Esophagus mucosa (tissue), 1 donor: ENCODE data around the gene WDR64. TPM values are rescaled to one million over a fixed set of nuclear protein-coding genes. Genes with fewer than 3 reads are reported as not detected.

ENCODE experiments used
- ATAC-seq: fragments of 200-7000 bp; cut with Tn5 transposase; one replicate; pipeline ENCODE4 v1.9.1; 2020
- total RNA-seq: library from RNA; stranded (reverse); gene quantifications from one replicate; pipeline ENCODE4 v1.2.4, GENCODE V29; 2023
- donor health status: DM: yes; HTN: yes; CAD: no.

Gene WDR64
- total RNA-seq, 1 donor from 2014 or later, result not detected

DNA sequence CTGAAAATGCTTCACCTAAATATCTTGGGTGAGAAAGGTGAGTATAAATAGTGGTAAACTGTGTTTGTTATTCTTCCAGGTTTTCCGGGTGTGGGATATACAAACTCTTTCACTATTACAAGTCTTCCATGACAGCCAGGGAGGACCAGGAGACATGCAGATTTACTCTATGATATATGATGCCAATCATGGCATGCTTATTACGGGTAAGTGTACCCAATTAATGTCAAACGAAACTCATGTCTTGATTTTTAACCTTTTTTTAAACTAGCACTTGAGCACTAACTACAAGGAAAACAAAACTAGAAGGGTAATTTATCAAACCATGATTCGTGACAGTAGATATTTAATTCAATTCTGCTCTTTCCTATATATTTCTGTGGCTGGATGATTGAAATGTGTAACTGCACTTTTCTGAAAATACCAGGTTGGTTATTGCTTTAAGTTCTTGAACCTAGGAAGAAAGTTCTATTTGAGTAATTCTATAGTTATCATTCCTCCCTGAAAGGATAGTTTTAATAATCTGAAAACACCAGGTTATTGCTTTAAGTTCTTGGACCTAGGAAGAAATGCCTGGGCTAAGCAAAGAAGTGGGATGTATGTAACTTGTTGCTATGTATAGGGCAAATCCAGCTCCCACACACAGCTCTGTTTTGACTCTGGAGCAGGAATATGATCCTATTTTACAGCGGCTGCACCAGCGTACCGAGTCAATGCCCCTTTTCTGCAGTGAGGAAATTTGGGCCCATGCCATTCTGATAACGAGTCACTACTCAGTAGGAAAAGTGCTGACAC lies 86.4 kb downstream of the WDR64 start:
- no peak for ATAC-seq

DNA sequence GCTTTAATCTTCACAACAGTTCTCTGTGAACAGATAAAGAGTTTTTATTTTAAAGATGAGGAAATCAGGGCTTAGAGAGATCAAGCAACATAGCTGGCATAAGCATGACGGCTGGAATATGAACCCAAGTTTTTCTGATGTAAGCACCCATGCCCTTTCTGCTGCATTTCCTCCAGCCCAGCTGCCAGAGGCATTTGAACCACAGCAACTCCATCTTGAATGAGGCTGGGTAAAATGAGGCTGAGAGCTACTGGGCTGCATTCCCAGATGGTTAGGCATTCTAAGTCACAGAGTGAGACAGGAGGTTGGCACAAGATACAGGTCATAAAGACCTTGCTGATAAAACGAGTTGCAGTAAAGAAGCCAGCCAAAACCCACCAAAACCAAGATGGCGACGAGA lies 90.0 kb downstream of the WDR64 start:
- no peak for ATAC-seq

DNA sequence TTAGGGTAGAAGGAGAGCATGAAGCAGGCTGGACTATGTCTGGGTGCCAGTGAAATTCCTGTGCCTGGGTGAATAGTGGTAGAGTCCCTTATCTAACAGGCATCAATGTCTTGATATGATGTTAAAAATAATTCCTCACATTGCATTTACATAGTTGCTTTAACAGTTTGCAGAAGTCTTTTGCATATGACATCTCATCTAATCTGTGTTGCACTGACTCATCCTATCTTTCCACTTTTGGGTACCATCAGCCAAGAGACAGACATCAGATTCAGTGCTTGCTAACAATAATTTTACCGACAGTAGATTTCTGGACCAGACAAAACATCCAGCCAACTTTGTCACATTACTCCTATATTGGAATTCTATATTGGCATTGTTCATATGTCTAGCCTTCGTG lies 92.5 kb downstream of the WDR64 start:
- ATAC-seq, result no peak

DNA sequence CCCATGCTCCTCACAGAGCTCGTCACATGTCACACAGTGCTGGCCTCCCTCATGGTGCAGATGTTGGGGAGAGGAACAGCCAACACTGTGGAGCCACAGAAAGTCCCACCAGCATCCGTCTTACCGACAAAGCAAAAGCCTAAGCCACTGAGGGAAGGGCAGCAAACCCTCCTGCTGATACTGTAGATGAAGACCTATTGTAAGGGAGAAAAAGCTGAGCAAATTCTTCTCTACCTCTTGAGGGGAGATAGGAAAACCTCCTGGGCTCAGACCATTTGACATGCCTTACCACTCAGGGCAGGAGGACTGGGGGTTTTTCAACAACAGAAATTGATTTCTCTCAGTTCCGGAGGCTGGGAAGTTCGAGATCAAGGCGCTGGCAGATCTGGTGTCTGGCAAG lies 95.9 kb downstream of the WDR64 start:
- ATAC-seq, result no peak

DNA sequence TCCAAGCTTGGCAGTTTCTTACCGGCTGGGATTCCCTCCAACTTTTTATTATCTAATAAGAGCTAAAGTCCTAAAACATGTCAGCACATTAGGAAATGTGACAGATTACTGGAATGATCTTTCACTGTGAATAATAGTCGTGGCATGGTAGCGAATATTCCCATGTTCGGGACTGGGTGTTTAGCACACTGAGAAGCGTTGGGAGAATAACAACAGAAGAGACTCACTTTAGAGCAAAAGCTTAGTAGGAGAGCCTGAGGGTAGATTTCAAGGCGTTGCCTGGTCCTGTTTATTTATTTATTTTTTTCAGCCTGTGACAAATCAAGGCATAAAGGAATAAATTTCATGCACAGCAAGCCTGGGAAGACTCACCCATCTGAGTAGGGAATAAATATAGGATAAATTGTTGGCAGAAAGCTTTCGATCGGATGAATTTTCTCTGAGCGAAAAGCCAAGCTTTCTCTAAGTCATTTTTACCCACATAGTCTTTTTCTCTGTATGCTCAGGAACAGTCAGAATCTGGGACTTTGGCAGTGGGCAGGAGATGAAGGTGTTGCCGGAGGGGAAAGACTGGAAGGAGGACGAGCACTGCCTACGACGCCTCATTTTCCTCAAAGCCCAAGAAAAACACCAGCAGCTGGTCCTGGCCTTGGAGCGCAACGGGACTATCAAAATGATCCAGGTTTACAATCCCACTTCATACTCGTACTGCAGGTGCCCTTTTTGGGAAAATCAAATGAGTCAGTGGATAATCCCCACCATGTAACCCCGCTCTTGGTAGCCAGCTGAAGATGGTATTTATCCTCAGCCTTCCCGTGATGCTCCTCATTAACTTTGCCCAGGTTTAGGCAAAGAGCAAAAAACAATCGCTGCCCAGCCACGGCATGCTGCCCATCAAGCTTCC lies 97.2 kb downstream of the WDR64 start:
- ATAC-seq, result peak; percentile 35

DNA sequence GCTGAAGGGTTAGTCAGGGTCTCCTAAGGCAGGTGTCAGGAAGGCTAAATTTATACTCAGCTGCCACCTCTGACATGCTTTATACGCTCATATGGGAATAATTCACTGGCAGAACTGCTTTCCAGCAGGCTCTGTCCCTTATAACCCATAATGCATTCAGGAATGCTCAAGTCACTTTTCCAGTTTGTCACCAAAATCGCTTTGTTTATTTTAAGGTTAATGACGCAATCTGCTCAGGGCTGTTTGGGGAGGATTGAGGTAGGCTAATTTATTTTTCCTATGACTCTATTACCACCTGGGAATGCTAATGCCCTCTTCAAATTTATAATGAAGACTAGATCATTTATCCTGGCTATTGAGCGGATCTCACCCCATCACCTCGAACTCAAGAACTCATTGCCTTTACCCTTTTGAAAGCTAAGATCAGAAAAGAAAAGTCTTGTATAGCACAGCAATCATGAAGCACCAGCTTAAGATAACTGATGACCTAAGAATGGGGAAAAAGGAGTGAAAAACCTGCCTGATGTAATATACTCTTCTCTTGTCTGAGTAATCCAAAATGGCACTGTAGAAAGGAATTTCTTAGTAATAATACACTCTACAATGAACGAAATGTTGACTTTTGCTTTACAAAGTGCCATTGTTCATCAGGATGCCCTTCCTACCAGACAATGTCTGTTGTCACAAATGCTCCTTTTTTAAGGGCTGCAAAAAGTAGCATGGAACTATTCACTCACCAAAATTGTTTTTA lies 98.0 kb downstream of the WDR64 start:
- ATAC-seq, result no peak

DNA sequence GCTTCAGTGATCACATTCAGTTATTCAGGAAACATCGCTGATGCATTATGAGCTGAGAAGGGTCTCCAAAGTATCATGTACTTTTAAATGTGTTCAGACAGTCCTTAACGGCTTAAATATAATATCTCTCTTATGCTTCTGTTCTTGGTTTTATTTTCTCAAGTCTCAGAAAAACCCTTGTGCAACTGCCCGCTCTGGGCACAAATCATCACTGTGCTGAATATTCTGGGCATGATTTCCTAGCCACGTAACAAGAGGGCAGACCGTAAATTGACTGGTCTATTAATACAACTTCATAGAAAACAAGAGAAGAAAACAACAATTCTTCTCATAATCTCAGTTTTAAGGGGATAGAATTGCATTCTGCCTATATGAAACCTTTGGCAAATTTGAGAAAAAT lies 99.4 kb downstream of the WDR64 start:
- no peak for ATAC-seq

DNA sequence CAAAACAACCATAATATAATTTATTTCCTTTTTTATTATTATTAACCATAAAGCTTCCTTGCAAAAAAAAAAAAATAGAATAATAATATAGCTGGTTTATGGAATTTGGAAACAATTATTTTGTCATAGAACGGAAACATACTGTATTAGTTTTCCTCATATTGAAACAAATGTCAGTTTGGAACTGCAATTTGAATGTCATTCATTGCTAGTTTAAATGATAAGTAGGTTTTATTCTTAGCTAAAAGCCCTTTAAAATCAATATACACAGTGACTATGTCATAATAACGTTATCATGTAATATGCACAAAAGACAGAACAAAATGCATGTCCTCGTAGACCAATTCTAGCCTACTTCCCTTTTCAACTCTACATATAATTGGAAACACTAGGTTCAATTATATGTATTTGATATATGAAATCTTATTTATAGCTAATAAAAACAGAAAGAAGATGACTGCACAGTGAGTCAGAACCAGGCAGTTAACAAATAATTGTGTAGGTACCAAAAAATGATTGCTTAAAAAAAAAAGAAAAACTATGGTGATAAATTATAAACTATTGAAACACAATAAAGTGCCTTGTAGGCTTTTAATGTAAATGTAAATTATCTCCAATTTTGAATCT lies 110.7 kb downstream of the WDR64 start:
- no peak for ATAC-seq

DNA sequence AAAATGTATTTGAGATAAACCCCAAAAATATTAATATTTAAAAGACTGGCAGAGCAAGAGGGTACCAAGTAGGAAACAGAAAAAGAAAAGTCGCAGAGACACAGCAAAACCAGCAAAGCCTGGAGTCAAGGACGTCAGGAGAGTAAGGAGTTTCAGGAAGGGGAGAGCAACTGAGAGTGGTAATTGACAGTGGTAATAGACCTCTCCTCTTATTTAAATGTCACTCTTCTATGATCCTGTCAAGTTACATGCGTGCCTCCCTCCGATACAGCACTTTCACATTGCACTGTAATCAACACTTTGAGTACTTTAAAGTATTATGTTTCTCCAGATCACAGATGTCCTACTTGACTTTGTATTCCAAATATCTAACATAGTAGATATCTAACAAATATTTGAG lies 113.3 kb downstream of the WDR64 start:
- no peak for ATAC-seq

DNA sequence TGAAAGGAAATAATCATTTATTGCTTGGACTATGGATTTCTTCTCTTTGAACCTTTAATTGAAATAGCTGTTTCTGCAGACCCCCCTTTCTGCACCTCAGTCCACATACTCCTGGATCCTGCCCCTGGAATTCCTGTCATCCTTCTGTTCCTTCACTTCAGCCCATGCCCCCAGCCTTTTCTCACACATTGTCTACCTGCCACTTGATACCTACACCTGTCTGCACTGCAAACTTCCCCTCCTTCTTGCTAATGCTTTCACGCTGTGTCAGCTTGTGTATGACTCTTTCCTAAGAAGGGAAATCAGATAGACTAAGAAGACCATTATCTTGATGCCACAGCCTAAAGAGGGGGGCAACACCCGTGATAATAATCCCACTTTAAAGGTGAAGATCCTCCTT lies 115.7 kb downstream of the WDR64 start:
- no peak for ATAC-seq

DNA sequence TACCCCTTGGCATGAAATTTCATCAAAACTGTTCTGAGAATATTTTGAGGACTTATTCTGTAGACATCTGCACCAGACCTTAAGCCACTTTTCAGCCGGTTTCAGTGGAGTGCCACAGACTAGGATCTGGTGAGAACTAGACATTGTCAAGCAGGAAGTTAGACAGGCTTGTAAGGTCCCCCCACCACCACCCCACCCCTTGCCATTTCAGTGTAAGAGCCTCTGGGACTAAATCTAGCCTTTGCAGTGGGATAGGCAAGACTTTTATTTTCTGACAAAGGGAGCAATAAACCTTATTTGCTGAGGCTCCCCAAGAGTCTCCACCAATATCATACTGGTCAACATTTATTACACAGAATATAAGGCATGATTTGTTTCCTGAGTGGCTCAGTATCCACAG lies 118.0 kb downstream of the WDR64 start:
- no peak for ATAC-seq

DNA sequence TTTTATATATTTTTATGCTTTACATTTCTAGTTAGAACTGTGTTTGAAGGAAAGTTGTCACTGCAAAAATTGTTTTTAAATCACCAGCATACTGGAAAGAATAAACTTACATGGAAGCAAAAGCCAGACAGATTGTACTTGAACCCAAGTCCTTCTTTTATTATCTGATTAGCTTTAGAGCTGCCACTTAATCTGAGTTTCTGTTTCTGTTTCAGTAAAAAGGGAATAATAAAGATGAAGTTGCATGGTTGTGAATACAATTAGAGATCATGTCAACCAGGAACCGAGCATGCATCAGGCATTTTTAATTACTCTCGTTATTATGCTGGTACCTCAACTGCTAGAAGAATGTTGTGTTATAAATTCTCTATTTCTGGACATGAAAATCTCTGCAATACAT lies 119.0 kb downstream of the WDR64 start:
- ATAC-seq, result no peak

DNA sequence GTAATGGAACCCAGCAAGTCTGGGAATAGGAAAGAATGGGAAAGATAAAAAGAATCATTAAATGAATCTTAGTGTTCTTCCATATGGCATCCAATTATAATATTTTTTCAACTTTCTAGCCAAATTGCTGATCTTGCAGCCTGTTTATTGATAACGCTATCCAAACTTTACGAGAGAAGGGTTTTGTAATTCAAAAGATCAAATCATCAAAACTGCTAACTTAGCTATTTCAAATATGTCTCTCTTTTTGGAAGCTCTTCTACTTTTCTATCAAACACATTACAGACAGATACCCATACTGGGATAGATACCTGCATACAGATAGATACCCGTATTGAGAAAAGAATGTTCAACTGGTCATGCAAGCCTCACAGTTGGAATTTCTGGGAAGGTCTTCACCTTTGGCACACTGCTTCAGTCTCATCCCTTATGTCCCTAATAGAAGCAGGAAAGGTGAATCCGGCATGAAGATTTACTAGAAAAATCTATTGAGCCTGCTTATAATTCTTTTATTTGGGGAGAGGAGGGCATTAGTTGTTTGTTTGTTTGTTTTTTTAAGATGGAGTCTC lies 120.9 kb downstream of the WDR64 start:
- no peak for ATAC-seq

DNA sequence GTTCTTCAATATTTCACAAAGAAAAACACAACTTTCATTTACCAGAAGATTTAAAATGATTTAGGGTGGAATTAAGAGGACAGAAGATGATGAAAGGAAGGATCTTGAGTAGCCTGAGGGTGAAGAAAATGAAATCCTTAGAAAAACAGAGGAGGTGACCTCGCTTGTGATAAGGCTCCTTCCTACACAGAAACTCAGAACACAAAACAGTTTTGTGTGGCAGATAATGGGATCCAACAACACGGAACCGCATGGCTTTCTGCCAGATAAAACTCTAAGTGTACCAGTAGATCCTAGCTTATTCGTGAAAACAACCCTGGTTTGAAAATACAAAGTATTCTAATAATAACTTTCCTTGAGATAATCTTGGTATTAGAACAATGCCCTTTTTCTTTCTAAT lies 121.9 kb downstream of the WDR64 start:
- ATAC-seq, result no peak

DNA sequence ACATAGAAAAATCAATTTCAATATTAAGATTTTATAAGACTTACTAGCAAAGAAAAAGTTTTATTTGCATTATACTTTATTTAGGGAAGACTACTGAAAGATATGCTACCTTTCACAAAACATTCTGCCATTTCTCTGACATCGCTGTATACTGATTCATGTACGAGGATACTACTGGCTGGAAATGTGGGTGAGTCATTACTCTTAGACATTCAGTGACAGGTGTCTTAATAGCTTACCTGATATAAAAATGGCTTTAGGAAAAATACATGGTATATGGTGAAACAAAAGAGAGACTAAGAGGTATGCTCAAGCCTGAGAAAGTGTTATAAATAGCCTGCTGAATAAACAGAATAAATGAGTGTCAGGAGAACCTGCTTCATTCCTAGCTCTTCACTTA lies 122.9 kb downstream of the WDR64 start:
- peak; percentile 95 for ATAC-seq

DNA sequence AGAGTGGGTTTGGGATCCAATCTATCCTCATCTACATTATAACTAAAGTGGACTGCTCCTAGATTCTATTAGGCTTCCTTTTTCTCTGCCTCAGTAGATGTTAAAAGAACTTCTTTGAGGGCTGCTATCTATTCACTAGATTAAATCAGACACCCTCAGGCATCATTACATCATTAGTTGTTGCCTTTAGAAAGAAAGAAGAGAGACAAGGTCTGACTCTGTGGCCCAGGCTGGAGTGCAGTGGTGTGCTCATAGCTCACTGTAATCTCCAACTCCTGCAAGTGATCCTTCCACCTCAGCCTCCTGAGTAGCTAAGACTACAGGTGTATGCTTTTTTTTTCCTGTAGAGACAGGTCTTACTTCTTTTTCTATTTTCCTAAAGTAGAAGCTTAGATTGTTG lies 124.8 kb downstream of the WDR64 start:
- no peak for ATAC-seq

DNA sequence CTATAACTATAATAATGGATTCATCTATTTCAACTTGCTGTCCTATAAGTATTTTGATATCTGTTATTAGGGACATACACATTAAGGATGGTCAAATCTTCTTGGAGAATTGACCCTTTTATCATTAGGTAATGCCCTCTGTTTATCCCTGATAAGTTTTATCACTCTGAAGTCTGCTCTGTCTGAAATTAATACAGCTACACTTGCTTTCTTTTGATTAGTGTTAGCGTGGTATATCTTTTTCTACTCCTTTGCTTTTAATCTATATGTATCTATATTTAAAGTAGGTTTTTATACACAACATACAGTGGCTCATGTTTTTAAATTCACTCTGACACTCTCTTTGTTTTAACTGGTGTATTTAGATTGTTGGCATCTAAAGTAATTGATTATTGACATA lies 126.0 kb downstream of the WDR64 start:
- ATAC-seq, result no peak

DNA sequence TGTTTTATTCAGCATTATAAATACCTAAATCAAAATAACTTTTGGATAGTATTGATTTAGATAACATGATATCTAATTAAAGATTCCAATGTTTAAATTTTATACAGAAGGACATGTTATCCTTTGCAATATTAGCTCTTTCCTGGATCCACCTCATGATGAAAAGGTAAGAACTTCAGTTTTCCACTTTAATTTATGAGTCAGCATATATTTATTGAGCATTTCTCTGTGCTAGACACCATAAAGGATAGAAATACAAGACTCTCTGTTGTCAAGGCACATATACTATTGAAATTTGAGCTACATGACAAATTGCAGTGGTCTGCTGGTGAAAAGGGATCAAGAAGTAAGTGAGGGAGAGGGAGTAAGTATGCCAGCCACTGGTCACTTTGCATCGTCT lies 127.8 kb downstream of the WDR64 start:
- no peak for ATAC-seq

DNA sequence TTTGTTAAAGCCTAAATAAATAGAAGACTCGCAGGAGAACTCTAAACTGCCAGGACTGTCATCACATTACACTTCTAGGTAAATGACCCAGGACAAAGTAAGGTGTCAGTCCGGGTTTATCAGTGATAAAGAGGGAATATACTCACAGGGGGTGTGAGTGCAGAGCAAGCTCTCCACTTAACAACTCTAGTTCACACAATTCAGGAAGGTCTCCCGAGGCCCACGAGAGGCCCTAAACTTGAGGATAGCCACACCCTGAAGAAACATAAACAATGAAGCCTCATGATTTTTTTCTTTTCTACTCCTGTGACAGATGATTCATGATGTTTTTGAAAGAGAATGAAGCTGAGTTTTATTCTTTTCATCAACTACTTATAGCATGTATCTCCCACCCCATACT lies 130.3 kb downstream of the WDR64 start:
- ATAC-seq, result no peak

DNA sequence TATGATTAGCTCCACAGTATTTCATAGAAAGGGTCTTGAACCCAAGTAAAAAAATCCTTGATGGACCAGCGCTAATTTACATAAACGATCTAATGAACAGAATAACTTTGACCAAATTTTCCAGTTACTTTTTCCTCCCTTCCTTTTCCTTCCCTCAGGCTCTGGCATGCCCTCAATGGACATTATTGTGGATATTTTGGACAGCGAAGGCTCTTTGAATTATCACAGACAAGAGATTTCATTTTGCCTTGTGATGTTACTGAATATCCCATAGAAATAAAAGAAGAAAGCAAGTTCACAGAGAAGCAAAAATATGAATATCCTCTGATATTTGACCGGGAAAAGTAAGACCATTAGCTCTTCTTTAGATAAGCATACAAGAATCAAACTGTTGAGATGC lies 135.6 kb downstream of the WDR64 start:
- ATAC-seq, result no peak

DNA sequence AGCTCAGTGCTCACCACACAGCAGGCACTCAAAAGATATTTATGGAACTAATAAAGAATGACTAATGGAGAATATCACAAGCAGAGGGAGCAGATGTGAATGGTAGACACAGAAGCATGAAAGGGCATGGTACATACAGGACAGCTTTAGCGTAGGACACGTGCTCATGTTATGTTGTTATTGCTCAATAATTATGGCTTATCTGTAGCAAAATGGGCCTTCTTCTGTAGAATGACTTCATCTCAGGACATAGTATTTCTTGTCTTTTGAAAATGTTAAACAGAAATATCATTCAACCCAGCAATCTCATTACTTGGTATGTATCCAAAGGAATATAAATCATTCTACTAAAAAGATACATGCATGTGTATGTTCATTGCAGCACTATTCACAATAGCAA lies 137.0 kb downstream of the WDR64 start:
- no peak for ATAC-seq

DNA sequence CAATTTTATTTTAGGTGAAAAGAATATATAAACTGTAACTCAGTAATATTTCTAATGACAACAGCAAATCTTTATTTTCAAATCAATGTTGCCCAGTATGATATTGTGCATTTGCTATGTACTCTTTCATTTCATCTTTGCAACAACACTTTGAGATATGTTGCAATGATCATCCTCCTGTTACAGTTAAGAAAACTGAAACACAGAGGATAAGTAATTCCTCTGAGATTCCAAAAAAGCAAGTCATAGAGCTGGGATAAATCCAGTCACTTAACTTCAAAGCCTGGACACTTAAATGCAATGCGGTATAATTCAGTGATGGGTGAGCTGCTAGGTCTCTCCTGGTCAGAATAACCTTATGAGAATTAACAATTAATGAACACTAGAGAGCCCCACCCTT lies 147.3 kb downstream of the WDR64 start:
- ATAC-seq, result no peak
